GM19099 (cell line): ENCODE results near the gene SPATA32.

Experiments used
- POLR2A ChIP-seq: IDR thresholded peaks from 3 replicates; pipeline ENCODE4 v1.6.1; 2011; ENCODE audit warnings: low read depth; ENCODE audit not compliant: insufficient read length; ENCODE audit errors: extremely low read depth

The SPATA32 gene

GRCh38 chr17:45231481-45232116 is 30.3 kb downstream of the SPATA32 start:
- TF ChIP-seq POLR2A: no peak

DNA sequence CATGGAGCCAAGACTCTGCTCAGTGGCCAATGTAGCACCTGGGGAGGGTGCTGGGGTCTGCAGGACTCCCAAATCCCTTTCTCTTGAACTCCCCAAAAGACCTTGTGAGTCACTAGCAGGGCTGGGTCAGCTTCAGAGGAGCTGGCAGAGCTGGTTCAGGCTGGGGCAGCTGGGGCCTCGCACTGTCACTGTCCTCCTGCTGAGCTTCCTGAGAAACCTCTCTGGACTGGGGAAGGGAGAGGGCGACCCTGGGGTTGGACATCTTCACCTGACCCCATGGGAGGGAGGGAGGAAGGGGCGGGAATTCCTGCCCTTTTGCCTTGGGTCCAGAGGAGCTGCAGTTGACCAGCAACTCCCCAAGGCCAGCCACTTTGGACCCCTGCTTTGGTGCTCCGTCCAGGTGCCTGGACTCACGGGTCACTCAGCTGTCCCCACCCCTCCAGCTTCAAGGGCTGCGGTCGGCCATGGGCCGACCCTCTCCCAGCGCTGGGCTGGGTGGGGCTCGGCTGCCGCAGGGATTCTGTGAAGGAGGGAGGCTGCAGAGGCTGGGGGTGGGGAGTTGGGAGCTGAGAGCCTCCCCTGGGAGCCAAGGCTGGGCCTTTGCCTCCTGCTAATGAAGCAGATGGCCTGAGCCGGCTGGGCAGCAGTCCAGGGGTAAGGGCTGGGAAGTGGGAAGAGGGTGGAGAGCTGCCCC is 31.0 kb downstream of the SPATA32 start:
- TF ChIP-seq POLR2A: no peak

- TF ChIP-seq POLR2A: no peak
These were observed 31.5 kb downstream of the SPATA32 start for GRCh38 chr17:45230410-45230786.

DNA sequence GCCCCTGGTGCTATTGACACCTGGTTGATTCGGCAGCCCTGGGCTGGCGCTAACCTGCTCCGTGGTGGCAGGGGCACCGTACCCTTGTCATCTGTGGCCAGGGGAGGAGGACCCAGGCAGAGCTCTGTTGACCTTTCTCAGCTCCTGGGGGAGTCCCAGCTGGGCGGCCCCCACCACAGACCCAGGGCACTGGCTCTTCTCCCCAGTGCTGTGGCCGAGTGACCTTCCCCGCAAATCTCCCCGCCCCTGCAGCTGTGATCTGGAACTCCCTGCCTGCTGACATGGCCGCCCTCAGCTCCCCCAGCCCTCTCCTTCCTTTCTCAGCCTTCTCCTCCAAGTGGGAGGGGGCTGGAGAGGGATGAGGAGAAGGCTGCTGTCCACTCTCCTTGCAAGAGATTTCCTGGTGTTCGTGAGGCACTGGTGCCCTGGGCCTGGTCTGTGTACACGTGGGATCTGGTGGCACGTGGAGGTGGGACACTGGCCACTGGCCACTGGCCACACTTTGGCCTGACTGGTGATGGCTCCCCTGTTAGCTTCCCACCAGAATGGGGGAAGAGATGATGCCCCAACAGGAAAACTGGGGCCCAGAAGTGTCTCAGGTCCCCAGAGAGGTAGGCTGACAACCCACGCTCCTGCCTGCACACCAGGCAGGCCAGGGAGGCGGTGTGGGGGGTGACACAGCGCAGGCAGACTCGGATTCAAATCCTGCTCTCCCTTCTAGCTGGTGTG is 32.0 kb downstream of the SPATA32 start:
- no peak for TF ChIP-seq POLR2A

- peak; percentile 20 for TF ChIP-seq POLR2A
These were observed 32.9 kb downstream of the SPATA32 start for GRCh38 chr17:45228763-45229539.

GRCh38 chr17:45227926-45228762 is 33.8 kb downstream of the SPATA32 start:
- TF ChIP-seq POLR2A: peak; percentile 2

- TF ChIP-seq POLR2A: peak; percentile 39
These were observed 34.6 kb downstream of the SPATA32 start for GRCh38 chr17:45227101-45227925.

DNA sequence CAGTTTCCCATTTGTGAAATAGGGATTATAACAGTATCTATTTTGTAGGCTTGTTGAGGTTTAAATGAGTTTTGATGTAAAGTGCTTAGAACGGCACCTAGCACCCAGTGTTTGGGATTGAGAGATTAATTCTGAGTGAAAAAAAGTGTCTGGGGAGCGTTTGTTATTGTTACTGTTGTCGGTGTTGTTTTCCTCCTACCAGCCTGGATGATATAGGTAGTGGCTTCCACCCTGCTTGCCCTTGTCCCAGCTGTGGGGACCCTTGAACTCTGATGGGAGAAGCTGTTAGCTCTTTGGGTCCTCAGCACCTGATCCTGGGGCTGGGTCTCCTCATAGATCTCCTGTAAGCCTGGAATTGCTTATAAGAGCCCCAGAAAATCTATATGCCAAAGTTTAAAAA is 35.3 kb downstream of the SPATA32 start:
- peak; percentile 2 for TF ChIP-seq POLR2A

DNA sequence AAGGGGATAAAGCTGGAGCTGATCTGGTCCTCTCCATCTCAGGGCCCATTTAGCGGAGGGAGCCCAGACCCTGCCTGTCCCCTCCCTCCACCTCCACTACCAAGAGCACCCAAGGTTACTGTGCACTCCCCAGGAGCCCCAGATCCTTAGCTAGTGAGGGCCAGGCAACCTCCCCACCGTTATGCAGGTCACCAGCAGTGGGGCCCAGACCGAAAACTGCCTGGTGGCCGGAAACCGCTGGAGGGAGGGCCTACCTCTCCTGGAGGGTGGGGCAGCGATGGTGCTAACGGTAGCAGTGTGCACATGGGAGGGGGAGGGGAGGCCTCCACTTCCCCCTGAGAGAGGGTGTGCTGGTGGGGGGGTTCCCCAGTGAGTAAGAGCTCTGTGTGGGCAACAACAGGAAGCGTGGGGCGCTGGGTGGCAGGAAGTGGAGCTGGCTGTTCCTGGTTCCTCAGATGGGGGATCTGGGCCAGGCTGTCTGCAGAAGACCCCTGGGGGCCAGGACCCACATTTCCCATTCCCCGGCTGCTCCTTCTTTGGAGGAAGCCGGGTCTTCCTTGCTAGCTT is 35.8 kb downstream of the SPATA32 start:
- TF ChIP-seq POLR2A: peak; percentile 95

GRCh38 chr17:45225051-45225700 is 36.7 kb downstream of the SPATA32 start:
- TF ChIP-seq POLR2A: no peak

DNA sequence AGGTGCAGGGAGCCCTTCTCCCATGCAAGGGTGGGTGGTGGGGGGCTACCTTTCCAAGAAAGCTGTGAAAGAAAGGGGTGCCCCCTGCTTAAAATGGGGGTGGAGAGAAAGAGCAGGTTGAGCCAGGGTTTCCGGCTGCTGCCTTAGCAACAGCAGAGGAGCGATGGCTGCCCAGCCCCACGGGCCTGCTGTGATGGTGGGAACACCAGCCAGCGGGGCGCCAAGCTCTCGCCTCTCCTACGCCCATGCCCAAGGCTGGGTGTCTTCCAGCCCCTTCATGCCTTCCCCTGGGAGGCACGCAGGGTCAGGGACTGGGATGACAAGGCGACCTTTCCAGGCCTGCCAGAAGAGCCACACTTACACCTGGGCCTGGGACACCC is 37.2 kb downstream of the SPATA32 start:
- no peak for TF ChIP-seq POLR2A
